HG03175 (cell line): ENCODE measurements around the gene ESRRA.
A peak's percentile ranks its signal among the peaks of the same experiment; 100 is the strongest.

ENCODE experiments used
- ATAC-seq: cut with Tn5 transposase; IDR thresholded peaks from one replicate; pipeline ENCODE4 v1.9.1; 2021; ENCODE audit warnings: mild to moderate bottlenecking, moderate library complexity; ENCODE audit not compliant: unreplicated experiment

The ESRRA gene

GRCh38 chr11:64269540-64270220 is 35.6 kb upstream of the ESRRA start:
- peak; percentile 63 for ATAC-seq

- ATAC-seq = no peak
Observed at GRCh38 chr11:64275031-64275800, 30.1 kb upstream of the ESRRA start.

GRCh38 chr11:64275841-64276240 is 29.5 kb upstream of the ESRRA start:
- ATAC-seq = no peak

DNA sequence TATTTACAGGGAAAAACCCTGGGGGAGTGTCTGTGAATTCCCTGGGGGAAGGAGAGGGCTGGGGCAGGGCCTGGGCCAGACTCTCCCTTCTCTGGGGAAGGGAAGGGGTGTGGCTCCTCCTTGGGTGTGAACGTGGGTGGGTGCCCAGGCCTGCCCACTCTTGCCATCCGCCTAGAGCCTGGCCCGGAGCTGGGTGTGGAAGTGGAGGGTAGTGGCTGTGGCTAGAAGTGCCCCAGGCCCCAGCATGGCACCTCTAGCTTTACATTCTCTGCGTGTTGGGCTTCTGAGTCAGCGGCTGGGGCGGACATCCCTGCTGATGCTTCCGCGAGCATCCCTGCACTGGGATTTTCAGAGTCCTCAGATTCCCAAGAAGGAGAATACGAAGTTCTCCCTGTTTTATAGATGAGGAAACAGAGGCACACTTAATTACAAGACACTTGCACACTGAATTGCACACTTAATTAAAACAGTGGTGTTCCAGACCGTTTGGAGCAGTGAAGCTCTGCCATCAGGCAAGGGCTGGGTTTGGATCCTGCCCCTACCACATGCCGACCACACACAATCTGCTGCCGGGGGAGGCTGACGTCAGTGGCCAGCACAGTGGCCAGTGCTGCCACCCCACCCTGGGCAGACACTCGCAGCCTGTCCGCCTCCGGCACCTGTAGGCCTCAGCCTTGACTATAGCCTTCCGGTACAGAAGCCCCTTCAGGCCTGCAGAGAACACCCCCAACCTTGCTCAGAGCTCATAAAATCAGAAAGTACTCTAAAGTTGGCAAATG is 28.5 kb upstream of the ESRRA start:
- ATAC-seq = no peak

DNA sequence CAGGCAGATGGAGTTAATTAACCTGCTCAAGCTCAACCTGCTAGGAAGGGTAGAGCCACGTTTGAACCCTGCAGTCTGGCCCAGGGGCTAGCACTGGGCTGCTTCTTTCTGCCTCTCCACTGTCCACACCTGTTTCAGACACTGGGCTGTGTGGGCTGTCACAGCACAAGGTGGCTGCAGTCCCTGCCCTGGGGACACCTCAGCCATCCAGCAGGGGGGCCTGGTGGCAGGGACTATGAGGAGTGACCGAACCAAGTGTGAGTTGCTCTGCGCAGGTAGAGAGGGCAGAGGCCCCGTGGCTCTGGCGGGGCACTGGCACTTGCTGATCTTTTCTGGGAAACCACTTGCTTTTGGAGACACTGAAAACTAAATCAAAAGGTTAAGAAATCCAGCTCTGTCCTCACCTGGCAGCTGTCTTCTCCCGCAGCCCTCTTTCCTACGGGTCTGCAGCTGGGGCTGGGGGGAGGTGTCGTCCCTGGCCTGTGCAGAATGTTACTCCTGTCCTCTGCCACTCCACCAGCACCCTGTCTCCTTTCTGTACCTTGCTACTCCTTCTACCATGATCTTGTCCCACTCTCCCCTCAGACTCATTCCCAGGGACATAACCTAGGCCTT is 26.6 kb upstream of the ESRRA start:
- no peak for ATAC-seq

GRCh38 chr11:64281957-64282770 is 23.2 kb upstream of the ESRRA start:
- no peak for ATAC-seq

DNA sequence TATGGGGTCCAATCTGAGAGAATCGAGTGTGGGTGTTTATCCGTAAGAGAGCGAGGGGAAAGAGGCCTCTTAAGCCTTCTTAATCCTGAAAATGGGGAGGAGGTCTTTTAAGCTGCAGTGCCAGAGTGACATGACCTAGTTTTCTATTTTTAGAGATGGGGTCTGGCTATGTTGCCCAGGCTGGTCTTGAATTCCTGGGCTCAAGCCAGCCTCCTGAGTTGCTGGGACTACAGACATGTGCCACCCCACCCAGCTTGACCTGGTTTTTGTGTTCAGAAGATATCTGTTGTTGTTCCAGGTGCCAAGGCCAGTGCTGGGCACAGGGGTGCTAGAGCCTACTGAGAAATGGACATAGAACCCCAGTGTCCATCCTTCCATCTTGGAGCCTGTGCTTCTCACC is 22.2 kb upstream of the ESRRA start:
- ATAC-seq = no peak

DNA sequence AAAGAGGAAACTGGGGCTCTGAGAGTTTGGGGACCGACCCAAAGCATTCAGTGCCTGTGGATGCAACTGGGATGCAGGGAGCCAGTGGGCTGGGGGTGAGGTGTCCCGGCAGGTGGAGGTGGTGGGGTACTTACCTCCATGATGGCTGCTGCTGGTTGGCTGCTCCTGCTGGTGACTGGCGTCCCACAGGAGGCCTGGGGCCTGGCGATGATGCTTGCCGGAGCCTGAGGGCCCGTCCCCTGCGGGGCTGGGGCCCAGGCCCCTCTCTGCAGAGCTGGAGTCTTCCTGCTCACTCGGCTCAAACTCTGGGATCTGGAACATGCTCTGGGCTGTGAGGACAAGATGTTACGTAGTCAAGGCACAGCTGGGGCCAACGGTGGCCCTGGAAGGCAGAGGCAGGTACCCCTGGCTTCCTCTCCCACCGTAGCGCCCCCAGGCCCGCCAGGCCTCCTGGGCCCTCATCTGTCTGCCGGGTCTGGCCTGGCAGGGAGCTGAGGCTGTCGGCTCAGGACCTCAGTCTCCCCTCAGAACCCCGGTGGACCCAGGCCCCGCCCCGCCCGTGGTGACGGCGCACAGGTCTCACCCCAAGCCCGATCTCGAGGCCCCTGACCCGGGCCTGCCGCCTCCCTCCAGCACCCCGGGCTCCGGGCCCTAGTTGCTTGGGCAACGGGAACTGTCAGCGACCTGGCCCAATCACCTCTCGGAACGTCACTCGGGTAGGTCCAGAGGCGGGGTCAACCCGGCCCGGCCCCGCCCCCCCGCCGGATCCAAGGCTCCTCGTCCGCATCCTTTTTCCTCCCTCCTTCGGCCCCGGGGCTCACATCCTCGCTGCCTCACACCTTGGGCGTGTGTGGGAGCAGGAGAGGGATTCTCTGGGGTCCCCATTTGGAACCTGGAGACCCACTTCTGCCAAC is 21.0 kb upstream of the ESRRA start, which contains the start of gene BAD:
Gene BAD (minus strand): TSS at position 618 of the 914 bp plus-strand sequence. CDS start 297 bp downstream, at position 321.
- peak; percentile 77 for ATAC-seq

GRCh38 chr11:64284962-64285884 is 20.1 kb upstream of the ESRRA start, which contains the start of gene GPR137:
Gene GPR137, plus strand, starts transcription at chr11:64285848. Its CDS starts 677 bp downstream, at chr11:64286525.
- ATAC-seq = peak; percentile 66

DNA sequence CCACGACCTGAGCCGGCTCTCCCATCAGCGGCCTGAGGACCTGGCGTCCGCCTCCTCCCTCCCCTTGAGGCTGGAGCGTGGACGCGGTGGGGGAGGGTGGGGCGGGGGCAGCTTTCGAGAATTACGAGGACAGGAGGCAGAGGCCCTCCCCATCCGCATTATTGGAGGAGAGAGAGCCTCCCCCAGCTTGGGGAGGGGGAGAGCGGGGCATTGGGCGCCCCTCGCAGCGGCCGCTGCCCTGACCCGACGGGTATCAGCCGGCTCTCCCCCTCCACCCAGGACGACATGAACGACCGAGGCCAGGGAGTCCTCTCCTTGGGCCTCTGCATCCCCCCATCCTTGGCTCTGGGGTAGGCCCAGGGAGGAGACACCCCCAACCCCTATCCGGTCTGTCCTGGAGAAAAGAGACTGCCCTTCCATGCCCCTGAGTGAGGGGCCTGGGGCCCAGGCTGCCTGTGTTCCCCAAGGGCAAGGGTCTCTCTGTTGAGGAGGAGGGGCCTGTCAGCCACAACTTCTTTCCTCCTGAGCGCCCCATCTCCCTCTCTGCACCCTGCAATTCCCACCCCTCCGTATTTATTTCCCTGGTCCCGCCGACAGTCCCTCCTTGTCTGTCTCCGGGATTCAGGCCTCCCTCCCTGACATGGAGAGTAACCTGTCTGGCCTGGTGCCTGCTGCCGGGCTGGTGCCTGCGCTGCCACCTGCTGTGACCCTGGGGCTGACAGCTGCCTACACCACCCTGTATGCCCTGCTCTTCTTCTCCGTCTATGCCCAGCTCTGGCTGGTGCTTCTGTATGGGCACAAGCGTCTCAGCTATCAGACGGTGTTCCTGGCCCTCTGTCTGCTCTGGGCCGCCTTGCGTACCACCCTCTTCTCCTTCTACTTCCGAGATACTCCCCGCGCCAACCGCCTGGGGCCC is 19.2 kb upstream of the ESRRA start:
- ATAC-seq = no peak

DNA sequence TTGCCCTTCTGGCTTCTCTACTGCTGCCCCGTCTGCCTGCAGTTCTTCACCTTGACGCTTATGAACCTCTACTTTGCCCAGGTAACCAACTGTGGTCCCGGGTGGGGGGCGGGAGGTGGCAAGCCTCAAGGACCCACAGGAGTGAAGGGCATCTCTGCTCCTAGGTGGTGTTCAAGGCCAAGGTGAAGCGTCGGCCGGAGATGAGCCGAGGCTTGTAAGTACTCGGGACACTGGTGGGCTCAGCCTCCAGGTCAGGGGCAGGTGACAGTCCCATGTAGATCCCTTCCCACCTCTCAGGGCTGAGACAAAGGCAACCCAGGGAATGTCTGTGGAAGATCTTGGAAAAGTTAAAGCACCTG is 18.5 kb upstream of the ESRRA start:
- no peak for ATAC-seq

DNA sequence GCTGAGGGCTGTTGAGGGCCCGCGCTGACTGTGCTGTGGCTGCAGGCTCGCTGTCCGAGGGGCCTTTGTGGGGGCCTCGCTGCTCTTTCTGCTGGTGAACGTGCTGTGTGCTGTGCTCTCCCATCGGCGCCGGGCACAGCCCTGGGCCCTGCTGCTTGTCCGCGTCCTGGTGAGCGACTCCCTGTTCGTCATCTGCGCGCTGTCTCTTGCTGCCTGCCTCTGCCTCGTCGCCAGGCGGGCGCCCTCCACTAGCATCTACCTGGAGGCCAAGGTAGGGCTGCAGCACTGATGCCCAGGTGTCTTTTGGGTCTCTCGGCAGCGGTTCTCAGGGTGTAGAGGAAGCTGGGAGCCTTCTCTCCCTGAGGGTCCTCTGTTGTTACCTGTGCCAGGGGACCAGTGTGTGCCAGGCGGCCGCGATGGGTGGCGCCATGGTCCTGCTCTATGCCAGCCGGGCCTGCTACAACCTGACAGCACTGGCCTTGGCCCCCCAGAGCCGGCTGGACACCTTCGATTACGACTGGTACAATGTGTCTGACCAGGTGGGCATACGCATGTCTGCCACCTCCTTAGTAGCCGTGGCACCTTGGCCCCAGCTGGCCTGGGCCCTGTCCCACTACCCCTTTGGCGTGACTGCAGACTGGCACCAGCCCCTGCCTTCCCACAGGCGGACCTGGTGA is 17.5 kb upstream of the ESRRA start:
- ATAC-seq = no peak

GRCh38 chr11:64288353-64288750 is 17.0 kb upstream of the ESRRA start:
- ATAC-seq = no peak

GRCh38 chr11:64289002-64289564 is 16.2 kb upstream of the ESRRA start:
- ATAC-seq = no peak

DNA sequence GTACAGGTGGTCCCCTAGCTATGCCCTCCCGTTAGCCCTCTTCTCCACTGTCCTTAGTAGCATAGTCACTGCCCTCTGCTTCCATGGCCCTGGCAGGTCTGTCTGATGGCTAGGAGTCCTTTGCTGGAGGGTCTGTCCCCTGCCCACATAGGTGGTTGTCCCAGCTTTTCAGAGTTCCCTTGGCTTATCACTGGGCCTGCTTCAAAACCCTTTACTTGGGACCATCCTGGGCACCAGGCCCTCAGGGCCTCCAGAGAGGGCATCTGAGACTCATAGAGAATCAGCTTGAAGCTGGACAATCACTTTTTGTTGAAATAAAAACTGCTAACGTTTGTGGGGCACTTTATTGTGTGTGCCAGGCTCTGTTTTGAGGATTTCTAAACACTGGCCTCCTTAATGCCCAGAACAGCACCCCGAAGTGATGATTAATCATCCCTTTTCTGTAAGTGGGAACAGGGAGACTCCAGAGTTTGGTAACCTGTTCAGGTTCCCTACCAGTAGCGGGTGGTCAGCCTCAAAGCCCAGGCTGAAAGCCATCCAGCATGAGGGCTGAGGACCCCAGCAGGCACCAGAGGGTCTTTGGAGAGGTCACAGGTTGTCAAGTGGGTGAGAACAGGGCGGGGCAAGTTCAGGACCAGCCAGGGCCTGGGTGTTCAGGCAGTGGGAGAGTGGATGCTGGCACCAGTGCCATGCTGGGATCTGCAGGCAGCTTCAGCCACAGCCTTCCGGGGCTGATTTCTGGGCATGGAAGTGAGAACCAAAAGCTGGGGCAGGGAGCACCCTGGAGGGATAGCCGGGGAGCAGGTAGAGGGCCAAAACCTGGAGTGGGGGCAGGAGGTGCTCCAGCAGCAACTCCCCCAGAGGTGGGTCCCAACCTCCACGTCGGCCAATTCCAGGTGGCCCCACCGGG is 14.7 kb upstream of the ESRRA start:
- ATAC-seq = no peak
